H9 (cell line): ENCODE results near the gene ISG20. TPM values are rescaled to one million over a fixed set of nuclear protein-coding genes. Genes with fewer than 3 reads are reported as not detected.

Experiments
- DNase-seq: peaks from one replicate; pipeline ENCODE4 v3.0.0-alpha.2; 2017
- H2AFZ ChIP-seq: one replicate; pipeline ENCODE4 v1.6.1; 2013; ENCODE audit warnings: mild to moderate bottlenecking, low read length, control low read depth, moderate library complexity
- H2AK5ac ChIP-seq: 2 replicates; pipeline ENCODE4 v1.6.1; 2013; ENCODE audit warnings: low read length, control low read depth, mixed read lengths; ENCODE audit not compliant: insufficient read length
- H2BK120ac ChIP-seq: one replicate; pipeline ENCODE4 v1.6.1; 2013; ENCODE audit warnings: low read depth, mild to moderate bottlenecking, low read length, control low read depth, inconsistent platforms; ENCODE audit not compliant: poor library complexity, severe bottlenecking
- H2BK12ac ChIP-seq: 2 replicates; pipeline ENCODE4 v1.6.1; 2013; ENCODE audit warnings: low read length, control low read depth, mixed read lengths, low read depth; ENCODE audit not compliant: insufficient read length
- H2BK15ac ChIP-seq: 2 replicates; pipeline ENCODE4 v1.6.1; 2013; ENCODE audit warnings: low read depth, low read length, control low read depth
- H2BK20ac ChIP-seq: one replicate; pipeline ENCODE4 v1.6.1; 2013; ENCODE audit warnings: low read depth, mild to moderate bottlenecking, low read length, control low read depth, inconsistent platforms; ENCODE audit not compliant: poor library complexity, severe bottlenecking
- H2BK5ac ChIP-seq: 2 replicates; pipeline ENCODE4 v1.6.1; 2013; ENCODE audit warnings: low read length, control low read depth, mixed read lengths; ENCODE audit not compliant: insufficient read length
- H3K14ac ChIP-seq: 2 replicates; pipeline ENCODE4 v1.6.1; 2013; ENCODE audit warnings: low read length, control low read depth; ENCODE audit not compliant: insufficient read depth
- H3K18ac ChIP-seq: 2 replicates; pipeline ENCODE4 v1.6.1; 2013; ENCODE audit warnings: low read depth, mild to moderate bottlenecking, mixed read lengths, low read length, control low read depth; ENCODE audit not compliant: insufficient read length
- H3K23ac ChIP-seq: 2 replicates; pipeline ENCODE4 v1.6.1; 2013; ENCODE audit warnings: low read length, control low read depth, mixed read lengths, low read depth; ENCODE audit not compliant: insufficient read length
- H3K23me2 ChIP-seq: 2 replicates; pipeline ENCODE4 v1.6.1; 2013; ENCODE audit warnings: low read depth, mild to moderate bottlenecking, mixed read lengths, low read length, control low read depth; ENCODE audit not compliant: insufficient read length, poor library complexity, severe bottlenecking
- H3K27ac ChIP-seq: 2 replicates; pipeline ENCODE4 v1.5.1; 2013; ENCODE audit warnings: low read length, control low read depth, mixed read lengths, low read depth; ENCODE audit not compliant: insufficient read length
- H3K27me3 ChIP-seq: 2 replicates; pipeline ENCODE4 v1.6.1; 2013; ENCODE audit warnings: low read length, control low read depth, inconsistent platforms; ENCODE audit not compliant: insufficient read depth
- H3K4ac ChIP-seq: 2 replicates; pipeline ENCODE4 v1.6.1; 2013; ENCODE audit warnings: low read depth, mild to moderate bottlenecking, control low read depth, inconsistent platforms, low read length, moderate library complexity
- H3K4me1 ChIP-seq: 2 replicates; pipeline ENCODE4 v1.6.1; 2013; ENCODE audit warnings: low read length, control low read depth, inconsistent platforms; ENCODE audit not compliant: insufficient read depth
- H3K4me2 ChIP-seq: 2 replicates; pipeline ENCODE4 v1.6.1; 2013; ENCODE audit warnings: low read length, control low read depth, mixed read lengths; ENCODE audit not compliant: insufficient read length, insufficient read depth
- H3K56ac ChIP-seq: 2 replicates; pipeline ENCODE4 v1.6.1; 2013; ENCODE audit warnings: low read depth, mild to moderate bottlenecking, mixed read lengths, low read length, control low read depth; ENCODE audit not compliant: insufficient read length
- H3K79me1 ChIP-seq: 2 replicates; pipeline ENCODE4 v1.6.1; 2013; ENCODE audit warnings: low read depth, mild to moderate bottlenecking, moderate library complexity, low read length, control low read depth, inconsistent platforms; ENCODE audit not compliant: insufficient read depth, poor library complexity, severe bottlenecking
- H3K79me2 ChIP-seq: 2 replicates; pipeline ENCODE4 v1.6.1; 2013; ENCODE audit warnings: low read length, control low read depth, inconsistent platforms; ENCODE audit not compliant: insufficient read depth
- H3K9ac ChIP-seq: 2 replicates; pipeline ENCODE4 v1.6.1; 2013; ENCODE audit warnings: low read length, control low read depth, mixed read lengths; ENCODE audit not compliant: insufficient read length; ENCODE audit errors: extremely low read depth
- H3K9me3 ChIP-seq: one replicate; pipeline ENCODE4 v1.6.1; 2013; ENCODE audit warnings: low read depth, low read length, inconsistent platforms; ENCODE audit not compliant: control insufficient read depth
- H3T11ph ChIP-seq: one replicate; pipeline ENCODE4 v1.6.1; 2013; ENCODE audit warnings: mild to moderate bottlenecking, low read length, control low read depth, inconsistent platforms
- H4K20me1 ChIP-seq: one replicate; pipeline ENCODE4 v1.6.1; 2013; ENCODE audit not compliant: control insufficient read depth, insufficient read length, insufficient read depth
- H4K5ac ChIP-seq: 2 replicates; pipeline ENCODE4 v1.6.1; 2013; ENCODE audit warnings: low read depth, mild to moderate bottlenecking, mixed read lengths, low read length, control low read depth; ENCODE audit not compliant: insufficient read length
- H4K8ac ChIP-seq: replicated peaks from 2 replicates; pipeline ENCODE4 v1.6.1; 2013; ENCODE audit warnings: low read length, control low read depth, mixed read lengths, low read depth; ENCODE audit not compliant: insufficient read length
- H4K91ac ChIP-seq: 2 replicates; pipeline ENCODE4 v1.6.1; 2013; ENCODE audit warnings: low read depth, mild to moderate bottlenecking, moderate library complexity, mixed read lengths, low read length, control low read depth; ENCODE audit not compliant: insufficient read length
- H3K27ac Mint-ChIP-seq, 3 experiments: 2 replicates in 2 of 3; 3 replicates in 1 of 3; pipeline ENCODE4 v1.8.0; 2020 to 2021; ENCODE audit warnings: mixed read lengths in 3 of 3, mild to moderate bottlenecking in 1 of 3, moderate library complexity in 1 of 3
- H3K27me3 Mint-ChIP-seq: 2 replicates; pipeline ENCODE4 v1.8.0; 2021; ENCODE audit warnings: low read depth, mild to moderate bottlenecking, moderate library complexity, mixed read lengths
- H3K36me3 Mint-ChIP-seq, 3 experiments: 2 replicates in 2 of 3; 3 replicates in 1 of 3; pipeline ENCODE4 v1.8.0; 2020 to 2021; ENCODE audit warnings: low read depth in 3 of 3, mixed read lengths in 3 of 3; ENCODE audit not compliant: insufficient read depth in 1 of 3
- H3K4me1 Mint-ChIP-seq, 2 experiments: 2 replicates each; pipeline ENCODE4 v1.8.0; 2020; ENCODE audit warnings: mixed read lengths in 2 of 2
- H3K4me3 Mint-ChIP-seq, 2 experiments: 2 replicates in 1 of 2; 3 replicates in 1 of 2; pipeline ENCODE4 v1.8.0; 2020 to 2021; ENCODE audit warnings: mild to moderate bottlenecking in 2 of 2, mixed read lengths in 2 of 2, moderate library complexity in 1 of 2
- H3K9me3 Mint-ChIP-seq, 2 experiments: 2 replicates in 1 of 2; 3 replicates in 1 of 2; pipeline ENCODE4 v1.8.0; 2020; ENCODE audit warnings: mild to moderate bottlenecking in 2 of 2, mixed read lengths in 2 of 2, moderate library complexity in 1 of 2
- CTCF ChIP-seq: fragments of 200-600 bp; sonication (generic); conservative IDR thresholded peaks from 3 replicates; pipeline ENCODE4 v1.8.0; 2021; ENCODE audit warnings: antibody characterized with exemption, mild to moderate bottlenecking
- WGBS: extraction: QIAGEN DNeasy Blood & Tissue Kit; methylation state at CpG from one replicate; pipeline ENCODE4 v1.1.7; 2013; ENCODE audit warnings: missing lambda C conversion rate, low lambda C conversion rate, mixed read lengths; ENCODE audit not compliant: insufficient read length; ENCODE audit errors: extremely low coverage; 5-methylcytosine and 5-hydroxymethylcytosine counted together
- total RNA-seq: library from RNA; stranded (reverse); gene quantifications from 2 replicates; pipeline ENCODE4 v1.2.1, GENCODE V29; 2021

The ISG20 gene
- total RNA-seq, 1 experiment from 2014 or later, result 7.4 TPM

GRCh38 chr15:88703533-88703932 lies 64.7 kb downstream of the ISG20 start:
- Histone ChIP-seq H2BK12ac (no peak overlapping the region), H3K9me3 (no peaks in the 10 kb centered on the region), H3K23me2 (peaks cover 5% of the 10 kb centered on the region), H4K8ac (no peak overlapping the region), H3K23ac (no peak overlapping the region), H4K91ac (no peak overlapping the region), H2BK120ac (no peak overlapping the region), H2BK15ac (no peak overlapping the region), H3K79me1 (no peaks in the 10 kb centered on the region), H4K20me1 (no peaks in the 10 kb centered on the region), H4K5ac (no peak overlapping the region), H2AK5ac (no peak overlapping the region), H3K18ac (no peak overlapping the region), H3K56ac (no peak overlapping the region), H3T11ph (no peak overlapping the region), H3K4me1 (no peaks in the 10 kb centered on the region), H2AFZ (no peak overlapping the region), H3K27me3 (peaks cover 3% of the 10 kb centered on the region; the same call in 1 of the 2 replicates), H3K9ac (no peak overlapping the region), H3K4me2 (no peak overlapping the region), H3K79me2 (no peaks in the 10 kb centered on the region), H2BK5ac (no peak overlapping the region), H3K27ac (no peak overlapping the region), H3K14ac (no peak overlapping the region; the same call in 1 of the 2 replicates), H2BK20ac (no peak overlapping the region), H3K4ac (no peak overlapping the region)
- H3K36me3 Mint-ChIP-seq, result no peaks in the 10 kb centered on the region
- H3K27ac Mint-ChIP-seq, result peak overlapping the region in 1 of 3 experiments; percentile 68; a peak in 1 of 7 replicates
- H3K27me3 Mint-ChIP-seq, result peaks cover 78% of the 10 kb centered on the region
- H3K9me3 Mint-ChIP-seq, result no peaks in the 10 kb centered on the region
- WGBS, result no CpG with 5 or more reads among the region's 5 CpGs
- DNase-seq, result no peak
- no peak overlapping the region for H3K4me3 Mint-ChIP-seq
- TF ChIP-seq CTCF, result no peak
- H3K4me1 Mint-ChIP-seq, result peaks cover 8 to 9% of the 10 kb centered on the region in 2 experiments
